HG03025 (cell line): ENCODE results near the gene NOSTRIN.
"Not testable (repeated sequence)": the region's sequence is repeated elsewhere in the genome, so short reads cannot be mapped to it uniquely, and the experiment has no call there.

ENCODE experiments used
- ATAC-seq: cut with Tn5 transposase; IDR thresholded peaks from one replicate; pipeline ENCODE4 v1.9.1; 2021; ENCODE audit warnings: mild to moderate bottlenecking, moderate library complexity; ENCODE audit not compliant: unreplicated experiment, low FRiP score

Gene NOSTRIN

GRCh38 chr2:168816369-168816768 is 13.9 kb downstream of the NOSTRIN start:
- no peak for ATAC-seq

- ATAC-seq = no peak
Observed at GRCh38 chr2:168819050-168819715, 16.7 kb downstream of the NOSTRIN start.

GRCh38 chr2:168819829-168820489 is 17.5 kb downstream of the NOSTRIN start:
- ATAC-seq = no peak

- ATAC-seq = no peak
Observed at GRCh38 chr2:168821577-168821976, 19.1 kb downstream of the NOSTRIN start.

GRCh38 chr2:168821992-168822391 is 19.6 kb downstream of the NOSTRIN start:
- no peak for ATAC-seq

- ATAC-seq = no peak
Observed at GRCh38 chr2:168825126-168825525, 22.7 kb downstream of the NOSTRIN start.

GRCh38 chr2:168830958-168831357 is 28.5 kb downstream of the NOSTRIN start:
- ATAC-seq = no peak

GRCh38 chr2:168831662-168832061 is 29.2 kb downstream of the NOSTRIN start:
- no peak for ATAC-seq

GRCh38 chr2:168835969-168836368 is 33.5 kb downstream of the NOSTRIN start:
- ATAC-seq = no peak

- no peak for ATAC-seq
Observed at GRCh38 chr2:168841445-168841844, 39.0 kb downstream of the NOSTRIN start.

- ATAC-seq = no peak
Observed at GRCh38 chr2:168843253-168843652, 40.8 kb downstream of the NOSTRIN start.

- no peak for ATAC-seq
Observed at GRCh38 chr2:168848225-168848624, 45.8 kb downstream of the NOSTRIN start.

- ATAC-seq = no peak
Observed at GRCh38 chr2:168849610-168850009, 47.2 kb downstream of the NOSTRIN start.

GRCh38 chr2:168850846-168851245 is 48.4 kb downstream of the NOSTRIN start:
- no peak for ATAC-seq

GRCh38 chr2:168851674-168852320 is 49.4 kb downstream of the NOSTRIN start:
- no peak for ATAC-seq

- no peak for ATAC-seq
Observed at GRCh38 chr2:168852481-168852880, 50.0 kb downstream of the NOSTRIN start.

- ATAC-seq = no peak
Observed at GRCh38 chr2:168853471-168853870, 51.0 kb downstream of the NOSTRIN start.

- no peak for ATAC-seq
Observed at GRCh38 chr2:168854651-168855050, 52.2 kb downstream of the NOSTRIN start.

- ATAC-seq = no peak
Observed at GRCh38 chr2:168855601-168856000, 53.2 kb downstream of the NOSTRIN start.

GRCh38 chr2:168858146-168858545 is 55.7 kb downstream of the NOSTRIN start:
- ATAC-seq = no peak

- not testable (repeated sequence) for ATAC-seq
Observed at GRCh38 chr2:168867164-168867563, 64.7 kb downstream of the NOSTRIN start.

GRCh38 chr2:168870369-168870768 is 67.9 kb downstream of the NOSTRIN start:
- not testable (repeated sequence) for ATAC-seq
